ENCODE measurements around the gene ALX1.

Gene ALX1

DNA sequence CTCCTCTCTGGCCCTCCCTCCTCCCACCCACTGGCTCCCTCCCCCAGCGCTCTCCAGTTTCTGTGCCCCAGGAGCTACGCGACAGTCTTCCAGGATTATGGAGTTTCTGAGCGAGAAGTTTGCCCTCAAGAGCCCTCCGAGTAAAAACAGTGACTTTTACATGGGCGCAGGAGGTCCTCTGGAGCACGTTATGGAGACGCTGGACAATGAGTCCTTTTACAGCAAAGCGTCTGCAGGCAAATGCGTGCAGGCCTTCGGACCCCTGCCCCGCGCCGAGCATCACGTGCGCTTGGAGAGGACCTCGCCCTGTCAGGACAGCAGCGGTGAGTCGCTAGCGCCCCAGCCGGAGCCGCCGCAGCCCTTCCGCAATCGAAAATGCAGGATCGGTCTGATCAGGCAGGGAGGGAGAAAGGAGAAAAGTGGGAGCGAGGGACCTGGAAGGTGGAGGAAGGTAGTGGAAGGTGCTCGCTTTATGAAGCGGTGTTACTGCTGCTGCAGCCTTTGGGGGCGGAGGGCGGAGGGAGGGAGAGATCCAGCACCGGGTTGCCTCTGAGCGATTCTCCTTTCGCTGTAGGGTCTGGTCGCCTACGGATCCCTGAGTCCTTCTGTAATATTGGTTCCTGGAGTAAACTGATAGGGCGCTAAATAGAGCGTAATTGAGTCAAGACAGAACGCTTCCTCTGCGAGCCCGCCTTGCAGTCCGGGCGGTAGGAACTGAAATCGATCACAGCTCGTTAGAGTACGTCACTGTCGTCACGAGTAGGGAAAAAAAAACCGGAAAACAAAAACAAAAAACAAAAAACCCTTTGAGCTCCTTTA is at the start of gene ALX1:
ALX1 (plus strand) TSS at position 56 of the 819 bp plus-strand sequence; CDS start at position 98, 42 bp downstream.
- DNase-seq (ENCODE audit: low spot score), result peak; percentile 12

DNA sequence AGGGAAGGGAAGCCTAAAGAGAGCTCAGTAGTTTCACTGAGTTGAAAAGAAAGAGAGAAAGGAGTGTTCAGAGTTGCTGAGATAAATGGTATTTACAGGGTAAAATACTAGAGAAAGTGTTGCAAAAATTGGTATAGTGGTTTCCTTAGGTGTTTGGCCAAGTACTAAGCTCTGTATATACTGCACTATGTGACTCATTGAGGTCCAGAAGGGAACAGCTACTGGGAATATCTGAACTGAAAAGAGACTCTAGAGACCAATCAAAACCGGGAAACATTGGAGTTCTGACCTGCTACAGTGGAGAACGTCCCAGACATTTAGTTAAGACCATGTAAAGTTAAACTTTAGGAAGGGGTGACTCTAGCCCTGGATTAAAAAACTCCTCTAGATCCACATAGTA is 42.7 kb upstream of the ALX1 start:
- DNase-seq (ENCODE audit: low spot score), result no peak

DNA sequence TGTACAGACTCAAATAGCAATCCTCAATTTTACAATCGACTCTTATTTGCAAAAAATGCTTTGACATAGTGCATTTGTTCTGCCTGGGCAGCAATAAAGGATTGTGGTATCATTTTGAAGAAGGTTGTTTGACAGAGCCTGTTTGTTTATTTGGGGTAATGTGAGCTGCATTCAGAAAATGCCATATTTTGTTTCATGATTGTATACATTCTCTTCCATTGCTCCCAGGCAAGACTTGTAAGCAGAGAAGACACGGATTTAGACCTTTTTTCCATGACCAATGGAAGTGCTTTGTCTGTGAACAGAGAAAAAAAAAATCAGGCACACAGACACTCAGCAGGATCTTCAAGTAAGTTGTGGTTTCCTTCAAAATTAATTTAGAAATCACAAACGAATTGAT is 35.5 kb upstream of the ALX1 start:
- DNase-seq (ENCODE audit: low spot score), result no peak

DNA sequence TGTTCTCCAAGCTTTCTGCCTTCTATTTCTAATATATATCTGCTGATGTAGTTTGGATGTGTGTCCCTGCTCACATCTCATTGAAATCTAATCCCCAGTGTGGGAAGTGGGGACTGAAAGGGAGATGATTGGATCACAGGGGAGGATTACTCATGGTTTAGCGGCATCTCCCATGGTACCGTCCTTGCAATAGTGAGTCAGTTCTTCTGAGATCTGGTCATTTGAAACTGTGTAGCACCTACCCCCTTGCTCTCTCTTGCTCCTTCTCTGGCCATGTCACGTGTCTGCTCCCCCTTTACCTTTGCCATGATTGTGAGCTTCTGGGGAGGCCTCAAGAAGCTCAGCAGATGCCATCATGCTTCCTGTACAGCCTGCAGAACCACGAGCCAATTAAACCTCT is 26.2 kb upstream of the ALX1 start:
- DNase-seq (ENCODE audit: low spot score), result no peak

DNA sequence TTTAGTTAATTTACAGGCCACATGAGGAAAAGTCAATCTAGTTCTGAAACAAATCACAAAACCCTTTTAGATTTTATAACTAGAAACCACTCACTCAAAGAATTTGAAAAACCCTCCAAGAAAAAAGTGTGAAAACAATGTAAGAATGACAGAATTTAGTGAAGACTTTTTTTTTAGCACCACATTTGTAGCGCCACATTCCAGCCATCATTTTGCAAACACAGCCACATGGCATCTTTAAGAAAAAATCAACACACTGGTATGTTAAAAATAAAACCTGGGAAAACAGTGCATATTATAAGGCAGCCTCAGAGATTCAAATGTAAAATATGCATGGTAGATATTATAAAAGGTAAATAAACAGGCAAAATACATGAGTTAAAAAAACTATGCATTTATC is 22.3 kb upstream of the ALX1 start:
- DNase-seq (ENCODE audit: low spot score), result no peak

DNA sequence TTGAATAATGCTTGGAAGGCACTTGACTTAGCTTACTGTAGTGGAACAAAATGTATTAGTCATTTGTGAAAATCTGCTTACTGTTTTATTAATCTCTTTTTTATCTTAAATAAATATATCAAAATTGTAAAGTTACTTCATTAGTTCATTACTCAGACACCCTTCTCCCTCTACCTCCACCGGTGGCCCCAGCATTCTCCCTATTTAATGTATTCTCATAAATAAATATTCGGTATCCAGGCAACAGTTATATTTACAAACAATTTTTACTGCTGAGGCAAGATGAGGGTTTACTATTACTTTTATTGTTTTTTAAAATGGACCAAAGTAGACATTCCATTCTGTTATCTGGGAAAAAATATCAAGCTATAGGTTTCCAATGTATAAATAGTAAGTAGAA is 19.6 kb upstream of the ALX1 start:
- DNase-seq (ENCODE audit: low spot score), result no peak

DNA sequence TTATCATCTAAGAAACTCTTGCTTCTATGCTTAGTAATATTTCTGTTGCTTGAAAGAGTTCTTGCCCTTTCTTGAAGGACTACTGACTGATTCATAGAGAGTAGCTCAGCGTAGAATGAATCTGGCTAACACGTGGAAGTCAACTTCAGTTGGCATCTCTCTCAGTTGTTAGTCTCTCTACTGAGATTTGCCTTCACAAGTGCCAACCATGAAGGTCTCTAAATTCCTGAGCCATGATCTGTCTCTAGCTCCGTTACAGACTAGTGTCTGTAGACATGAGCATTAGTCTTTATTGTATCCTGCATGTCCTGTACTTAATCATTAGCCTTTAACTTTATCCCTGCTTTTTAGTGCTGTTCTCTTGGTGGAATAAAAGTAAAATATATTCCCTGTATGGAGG is 19.1 kb upstream of the ALX1 start:
- no peak for DNase-seq (ENCODE audit: low spot score)

DNA sequence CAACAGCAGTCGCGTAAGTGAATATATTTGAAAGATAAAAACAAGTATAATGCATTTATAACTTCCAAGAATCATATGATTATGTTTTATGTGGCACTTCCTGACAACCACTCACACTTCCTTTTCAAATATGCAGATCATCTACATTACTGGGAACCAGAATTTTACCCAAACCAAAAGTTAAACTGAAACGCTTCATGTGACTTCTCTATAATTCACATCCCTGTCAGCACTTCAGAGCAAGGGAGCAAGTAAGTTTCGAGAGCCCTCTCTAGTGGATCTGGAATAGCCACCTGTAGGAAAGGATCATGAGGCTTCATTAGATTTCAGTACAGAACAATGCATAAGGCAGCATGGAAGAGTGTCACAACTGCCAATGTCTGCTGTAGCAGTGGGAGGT is 13.7 kb upstream of the ALX1 start:
- DNase-seq (ENCODE audit: low spot score), result no peak

DNA sequence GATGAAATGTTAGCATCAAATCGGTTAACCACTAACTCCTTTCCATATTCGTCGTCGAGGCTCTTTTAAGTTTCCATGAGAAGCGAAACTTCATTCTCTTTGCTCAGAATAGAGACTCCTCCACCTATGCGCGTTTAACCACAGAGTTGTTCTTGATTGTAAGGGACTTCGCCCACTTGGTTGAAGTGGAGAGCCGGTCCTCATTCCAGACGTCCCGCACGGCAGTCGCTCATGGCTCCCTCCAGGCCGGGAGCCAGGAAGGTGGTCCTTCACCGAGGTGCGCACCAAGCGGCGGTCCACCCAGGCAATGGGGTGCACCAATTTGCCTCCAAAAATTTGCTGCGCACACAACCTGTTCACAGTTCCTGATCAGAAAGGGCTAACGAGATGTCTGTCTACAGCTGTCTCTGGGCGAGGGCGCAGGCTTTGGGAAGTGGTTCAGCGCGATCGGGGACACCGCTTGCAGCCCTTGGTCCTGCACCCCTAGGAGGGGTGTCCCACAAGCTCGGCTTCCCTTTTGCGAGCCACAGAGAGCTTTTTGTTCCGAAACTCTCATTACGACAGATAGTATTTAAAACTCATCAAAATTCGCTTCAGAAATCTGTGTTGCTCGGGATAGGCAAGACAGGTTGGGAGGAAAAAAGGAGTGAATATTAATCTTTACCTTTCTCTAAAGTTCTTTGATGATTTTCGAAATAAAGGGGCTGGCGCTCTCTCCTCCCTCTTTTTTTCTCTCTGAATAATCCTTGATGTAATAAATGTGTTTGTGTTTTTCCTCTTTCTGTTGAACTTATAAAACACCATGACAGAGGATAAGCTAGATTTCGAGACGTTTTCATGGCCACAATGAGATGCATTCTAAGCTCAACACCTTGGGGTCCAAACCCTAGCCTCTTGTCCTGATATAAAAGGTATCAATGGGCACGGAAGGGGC is 6.4 kb upstream of the ALX1 start:
- DNase-seq (ENCODE audit: low spot score), result no peak

DNA sequence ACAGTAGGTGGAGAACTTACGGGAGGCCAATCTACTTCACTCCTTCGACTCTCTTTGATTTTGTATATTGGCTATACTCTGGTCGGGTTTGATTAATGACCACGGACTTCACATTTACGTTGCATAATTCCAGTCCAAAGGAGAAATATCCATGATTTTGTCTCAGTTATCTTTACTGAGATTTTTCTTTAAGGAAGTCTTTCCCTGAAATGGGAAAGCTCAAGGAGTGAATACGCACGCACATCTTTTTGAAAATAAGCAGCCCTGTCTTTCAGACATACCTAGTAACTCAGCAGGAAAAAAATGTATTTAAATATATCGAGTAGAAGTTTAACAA is 5.7 kb upstream of the ALX1 start:
- no peak for DNase-seq (ENCODE audit: low spot score)

DNA sequence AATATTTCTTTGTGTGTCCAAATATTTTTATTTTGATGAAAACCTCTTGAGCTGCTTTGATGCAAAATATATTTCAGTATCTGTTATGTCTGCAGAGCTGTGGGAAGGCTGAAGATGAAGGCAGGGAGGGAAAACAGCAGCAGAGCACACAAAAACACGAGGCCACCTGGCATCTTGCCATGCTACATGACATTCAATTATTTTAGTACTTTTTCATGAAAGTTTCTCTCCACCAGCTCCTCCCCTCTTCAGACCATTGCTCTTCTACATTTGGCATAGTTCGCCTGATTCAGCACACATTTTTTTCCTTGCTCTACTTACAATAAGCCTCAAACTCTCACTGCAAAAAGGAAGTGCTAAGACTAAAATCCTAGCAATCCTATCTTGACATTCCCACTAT is 4.6 kb upstream of the ALX1 start:
- DNase-seq (ENCODE audit: low spot score), result no peak

DNA sequence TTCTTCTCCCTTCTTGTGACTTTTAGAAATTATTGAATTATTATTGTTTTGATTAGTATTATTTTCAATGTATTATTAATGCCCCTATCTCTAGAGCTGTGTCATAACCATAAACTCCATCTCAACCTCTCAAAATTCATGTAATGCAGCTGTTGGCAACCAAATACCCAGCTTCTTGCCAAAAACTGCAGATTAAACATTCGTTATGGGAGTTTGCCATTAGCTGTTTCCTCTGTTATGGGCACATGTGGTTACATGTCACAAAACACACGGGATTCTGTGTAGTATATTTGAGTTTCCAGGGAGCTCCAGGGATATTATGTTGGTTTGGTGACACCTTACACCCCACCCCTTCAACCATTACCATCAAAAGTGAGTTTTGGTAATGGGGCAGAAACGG is 2.8 kb upstream of the ALX1 start:
- no peak for DNase-seq (ENCODE audit: low spot score)

DNA sequence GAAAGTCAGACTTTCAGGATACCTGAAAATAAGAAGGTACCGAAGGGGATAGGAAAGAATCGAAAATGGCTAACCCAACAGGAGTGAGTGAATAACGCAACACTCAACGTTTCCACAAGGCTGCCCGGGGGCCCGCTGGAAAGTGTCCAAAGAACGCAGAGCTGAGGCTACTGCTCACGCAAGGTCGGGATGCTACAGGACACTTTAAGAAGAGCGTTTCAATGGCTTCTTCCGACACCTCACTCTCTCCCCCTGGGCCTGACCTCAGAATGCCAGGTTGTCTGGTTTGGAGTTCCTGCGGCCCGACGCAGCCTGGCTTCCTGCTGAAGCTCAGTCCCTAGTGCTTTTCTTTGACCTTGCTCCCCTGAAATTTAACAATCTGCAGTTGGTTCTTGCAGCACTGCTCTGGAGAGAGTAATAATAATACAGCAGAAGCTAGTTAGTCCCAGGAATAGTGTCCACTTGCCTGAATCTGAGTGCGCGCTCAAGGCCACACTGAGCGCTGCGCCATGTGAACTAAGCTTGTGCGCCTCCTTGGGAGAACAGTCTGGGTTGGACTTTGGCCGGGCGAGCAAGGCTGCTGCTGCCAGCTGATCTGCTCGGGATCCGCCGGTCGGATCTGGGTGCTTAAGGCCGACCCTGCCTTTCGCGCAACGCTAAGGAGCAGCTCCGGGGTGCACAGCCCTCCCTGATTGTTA is 2.0 kb upstream of the ALX1 start:
- no peak for DNase-seq (ENCODE audit: low spot score)

DNA sequence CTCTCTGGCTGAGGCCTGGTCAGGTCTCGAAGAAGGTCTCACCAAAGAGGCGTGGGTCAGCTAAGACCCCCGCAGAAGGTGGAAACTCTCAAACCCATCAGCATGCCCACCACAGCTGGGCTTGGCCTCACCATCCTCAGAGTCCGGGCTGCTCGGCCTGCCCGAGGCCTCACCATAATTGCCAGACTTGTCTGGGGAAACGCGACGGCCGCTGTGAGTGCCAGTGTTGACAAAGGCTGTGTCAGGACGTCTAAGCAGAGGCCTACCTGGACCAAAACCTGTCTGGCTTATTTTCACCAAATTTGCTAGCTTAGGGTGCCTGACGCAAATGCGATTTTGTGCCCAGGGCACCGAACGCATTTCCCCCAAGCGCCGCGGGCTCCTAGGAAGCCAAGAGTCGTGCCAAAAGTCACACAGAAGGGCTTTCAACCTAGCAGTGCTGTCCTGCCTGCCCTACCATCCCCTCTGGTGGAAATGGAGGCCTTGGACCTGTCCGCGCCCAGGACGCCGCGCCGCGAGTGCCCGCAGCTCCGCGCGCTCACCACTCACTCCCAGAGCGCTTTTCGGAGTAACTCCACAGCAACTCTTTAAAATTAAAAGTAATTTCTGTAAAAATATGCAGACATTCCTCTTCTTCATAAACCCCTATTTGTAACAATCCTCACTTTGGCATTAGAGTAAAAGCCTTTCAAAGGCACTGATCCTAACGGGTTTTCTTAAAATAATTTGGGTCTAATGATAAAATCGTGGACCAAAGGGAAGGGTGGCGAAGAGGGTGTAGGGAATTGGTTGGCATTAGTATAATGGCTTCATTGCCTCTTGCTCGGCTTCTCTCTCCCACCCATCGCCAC is 1.2 kb upstream of the ALX1 start:
- no peak for DNase-seq (ENCODE audit: low spot score)

DNA sequence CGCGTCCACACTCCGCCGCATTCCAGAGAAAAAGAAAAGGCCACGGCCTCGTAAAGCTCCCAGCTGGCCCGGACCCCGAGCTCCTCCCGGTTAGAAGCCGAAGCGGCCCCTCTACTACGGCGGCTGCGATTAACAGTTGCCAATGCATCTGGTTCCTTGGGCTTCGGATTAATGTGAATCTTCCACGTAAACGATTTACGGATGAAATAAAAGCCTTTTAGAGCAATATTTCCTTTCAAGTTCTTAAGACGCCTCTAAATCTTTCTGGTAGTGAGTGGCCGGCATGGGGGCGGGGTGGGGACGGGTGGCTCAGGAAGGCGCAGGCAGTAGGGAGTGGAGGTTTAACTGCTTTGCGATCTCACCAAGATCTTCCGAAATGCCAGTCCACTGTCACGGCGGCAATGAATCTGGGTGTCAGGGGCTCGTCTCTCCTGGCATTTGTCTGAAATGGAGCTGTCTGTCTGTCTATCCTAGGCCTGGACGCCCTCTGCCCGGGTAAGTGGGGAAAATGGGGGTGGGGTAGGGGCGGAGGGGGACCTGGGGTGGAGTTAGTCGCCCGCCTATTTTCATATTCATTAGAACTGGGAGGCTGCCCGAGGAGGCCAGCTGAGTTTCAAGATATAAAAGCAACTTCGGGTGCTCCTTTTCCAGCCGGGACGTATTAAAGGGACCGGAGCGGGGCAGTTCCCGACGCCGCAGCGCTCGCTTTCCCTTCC is 413 bp upstream of the ALX1 start:
- DNase-seq (ENCODE audit: low spot score), result no peak

DNA sequence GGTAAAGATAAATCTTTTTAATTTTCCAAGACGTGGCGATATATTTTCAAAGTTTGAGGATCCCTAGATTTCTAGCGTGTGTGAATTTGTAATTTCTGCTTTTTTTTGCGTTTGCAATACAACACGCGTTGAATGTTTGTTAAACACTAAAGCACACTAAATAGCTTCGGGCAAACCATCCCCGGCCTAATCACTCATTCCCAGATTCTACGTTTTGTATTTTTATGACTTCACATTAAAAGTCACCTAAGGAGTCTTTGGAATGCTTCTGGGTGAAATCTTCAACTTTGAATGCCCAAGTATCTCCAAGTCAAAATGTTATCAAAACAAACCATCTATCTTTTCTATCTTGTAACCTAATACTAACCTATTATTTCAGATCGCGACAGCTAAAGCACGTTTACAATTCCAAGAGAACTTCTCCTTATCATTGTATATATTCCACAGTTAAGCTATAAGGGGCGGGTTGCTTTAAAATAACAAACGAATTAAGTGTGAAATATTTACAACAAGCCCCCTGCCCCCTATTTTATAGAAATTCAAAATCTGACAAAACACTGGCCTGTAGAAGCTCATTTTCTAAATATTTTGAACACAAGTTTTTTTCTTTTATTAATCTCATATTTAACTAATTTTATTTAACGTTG is 1.1 kb downstream of the ALX1 start:
- no peak for DNase-seq (ENCODE audit: low spot score)

DNA sequence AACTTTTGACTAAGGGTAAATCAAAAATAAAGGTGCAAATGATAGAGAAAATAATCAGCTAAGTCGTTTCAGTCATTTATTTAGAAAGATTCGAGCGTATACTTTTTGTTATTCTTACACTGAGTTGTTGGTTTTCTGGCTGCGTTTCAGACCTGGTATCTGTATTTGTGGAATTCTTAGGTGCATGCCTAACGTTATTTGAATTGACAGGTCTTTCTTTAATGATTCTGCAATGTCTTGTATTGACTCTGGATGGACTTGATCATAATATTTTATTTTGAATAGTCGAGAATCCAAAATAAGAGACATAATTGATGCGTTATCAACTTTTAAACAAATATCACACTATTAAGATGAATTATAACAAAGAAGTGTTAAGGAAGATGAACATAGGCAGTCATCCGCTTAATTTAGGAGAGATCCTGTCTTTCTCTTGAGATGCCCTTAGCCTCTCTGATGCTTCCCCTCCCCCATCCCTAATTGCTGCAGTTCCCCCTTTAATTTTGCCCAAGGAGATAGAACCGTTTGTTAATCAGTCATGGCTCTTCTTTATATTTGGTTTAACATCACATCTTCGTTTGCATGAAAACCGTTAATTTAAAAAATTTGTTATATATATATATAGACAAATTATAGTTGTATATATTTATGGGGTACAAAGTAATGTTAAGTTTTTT is 1.8 kb downstream of the ALX1 start:
- no peak for DNase-seq (ENCODE audit: low spot score)

DNA sequence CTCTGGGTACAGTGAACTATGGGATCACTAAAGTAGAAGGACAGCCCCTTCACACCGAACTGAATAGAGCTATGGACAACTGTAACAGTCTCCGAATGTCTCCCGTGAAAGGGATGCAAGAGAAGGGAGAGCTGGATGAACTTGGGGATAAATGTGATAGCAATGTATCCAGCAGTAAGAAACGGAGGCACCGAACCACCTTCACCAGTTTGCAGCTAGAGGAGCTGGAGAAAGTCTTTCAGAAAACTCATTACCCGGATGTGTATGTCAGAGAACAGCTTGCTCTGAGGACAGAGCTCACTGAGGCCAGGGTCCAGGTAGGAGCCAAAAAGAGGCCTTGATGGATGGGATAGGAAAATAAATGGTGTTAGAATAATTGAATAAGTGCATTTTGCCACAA is 3.5 kb downstream of the ALX1 start:
- no peak for DNase-seq (ENCODE audit: low spot score)

DNA sequence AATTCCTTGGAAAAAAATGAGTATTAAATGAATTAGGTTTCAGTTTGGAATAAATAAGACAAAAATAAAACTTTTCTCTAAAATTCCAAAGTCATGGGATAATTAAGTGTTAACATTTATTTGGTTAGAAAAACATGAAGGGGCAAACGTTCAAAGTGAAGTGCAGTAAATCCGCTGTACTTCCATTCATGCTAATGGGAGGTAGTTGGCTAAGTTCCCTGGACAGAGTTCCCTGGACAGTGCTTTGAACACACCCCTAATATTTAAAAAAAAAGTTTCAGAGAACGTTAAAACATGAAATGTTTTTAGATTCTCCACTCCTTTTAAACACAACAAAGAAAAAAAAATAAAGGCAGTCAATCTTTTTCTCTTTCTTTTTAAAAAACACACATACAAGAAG is 16.3 kb downstream of the ALX1 start:
- DNase-seq (ENCODE audit: low spot score), result no peak

DNA sequence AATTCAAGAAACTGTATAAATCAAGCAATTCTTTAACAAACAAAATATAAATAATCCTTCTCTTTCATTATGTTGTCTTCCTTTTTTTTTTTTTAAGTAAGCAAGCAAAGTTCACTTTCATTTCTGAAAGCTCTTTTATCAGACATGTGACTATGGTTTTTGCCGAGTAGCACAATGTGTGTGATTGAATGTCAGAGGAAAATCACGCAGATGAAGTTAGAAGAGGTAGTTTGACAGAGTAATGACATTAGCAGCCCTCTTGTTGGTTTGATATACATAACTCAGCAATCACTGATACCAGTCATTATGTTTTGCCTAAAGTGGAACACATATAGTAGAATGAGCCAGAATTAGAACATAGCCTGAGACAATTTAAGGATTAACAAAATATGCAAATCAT is 19.0 kb downstream of the ALX1 start:
- no peak for DNase-seq (ENCODE audit: low spot score)
